Measurements from ENCODE around the gene DCTD. TPM values are rescaled to one million over a fixed set of nuclear protein-coding genes. Genes with fewer than 3 reads are reported as not detected.

DCTD gene
- total and polyA plus RNA-seq, 2 experiments from 2014 or later = 133 to 170 TPM

- no peak overlapping the region for H3K4me2 ChIP-seq (ENCODE audit: unreplicated experiment)
- no peak for DNase-seq
- H3K9me3 ChIP-seq (ENCODE audit: low read depth) = no peaks in the 10 kb centered on the region
- in situ Hi-C loops (cut with MboI) = no loop called here
- no peak overlapping the region for H3K27ac ChIP-seq
- no peak overlapping the region for H3K9ac ChIP-seq
- no peak for TF ChIP-seq EZH2 (IDR thresholded peaks at IDR 0.05; ENCODE audit: insufficient read depth, poor library complexity, severe bottlenecking)
- TF ChIP-seq EZH2phosphoT487 (IDR thresholded peaks at IDR 0.05; ENCODE audit: insufficient read depth, low read depth) = no peak
- no peak overlapping the region for H3K4me3 ChIP-seq
- 93 to 97% methylated on average over 9 of the region's 9 CpGs for WGBS, 2 experiments (ENCODE audit: low coverage in 1 of 2, low lambda C conversion rate in 2 of 2, missing lambda C conversion rate in 2 of 2)
- H3K79me2 ChIP-seq (ENCODE audit: insufficient read depth) = 0 out of 2 replicates have a peak, but pooled peaks cover 5% of the 10 kb centered on the region
- H3K27me3 ChIP-seq (replicated peaks; ENCODE audit: insufficient read depth) = no peaks in the 10 kb centered on the region
- no peaks in the 10 kb centered on the region for H3K9me2 ChIP-seq (ENCODE audit: insufficient read depth)
- H3K36me3 ChIP-seq (ENCODE audit: low read depth) = peaks cover 67% of the 10 kb centered on the region
- H2AFZ ChIP-seq = no peak overlapping the region
- H3K4me1 ChIP-seq (ENCODE audit: insufficient read depth) = no peaks in the 10 kb centered on the region
- H3F3A ChIP-seq (ENCODE audit: insufficient read depth) = 0 out of 2 replicates have a peak, but pooled peaks cover 7% of the 10 kb centered on the region
- no peaks in the 10 kb centered on the region for H4K20me1 ChIP-seq (ENCODE audit: insufficient read depth)
Observed at GRCh38 chr4:182886768-182887167, 30.4 kb downstream of the DCTD start.

- no peak for TF ChIP-seq EZH2 (IDR thresholded peaks at IDR 0.05; ENCODE audit: insufficient read depth, poor library complexity, severe bottlenecking)
- no peak for TF ChIP-seq EZH2phosphoT487 (IDR thresholded peaks at IDR 0.05; ENCODE audit: insufficient read depth, low read depth)
- Histone ChIP-seq H3K4me1 (ENCODE audit: insufficient read depth) (no peaks in the 10 kb centered on the region), H3K79me2 (ENCODE audit: insufficient read depth) (0 out of 2 replicates have a peak, but pooled peaks cover 5% of the 10 kb centered on the region), H3K27ac (no peak overlapping the region), H3K4me2 (ENCODE audit: unreplicated experiment) (no peak overlapping the region), H3K9me3 (ENCODE audit: low read depth) (no peaks in the 10 kb centered on the region), H2AFZ (no peak overlapping the region), H3F3A (ENCODE audit: insufficient read depth) (0 out of 2 replicates have a peak, but pooled peaks cover 7% of the 10 kb centered on the region), H3K36me3 (ENCODE audit: low read depth) (peaks cover 61% of the 10 kb centered on the region), H3K9me2 (ENCODE audit: insufficient read depth) (no peaks in the 10 kb centered on the region), H4K20me1 (ENCODE audit: insufficient read depth) (no peaks in the 10 kb centered on the region), H3K9ac (no peak overlapping the region), H3K4me3 (no peak overlapping the region), H3K27me3 (replicated peaks; ENCODE audit: insufficient read depth) (no peaks in the 10 kb centered on the region)
- WGBS, 2 experiments (ENCODE audit: low coverage in 1 of 2, low lambda C conversion rate in 2 of 2, missing lambda C conversion rate in 2 of 2) = 74 to 75% methylated on average over 6 of the region's 6 CpGs
- in situ Hi-C loops (cut with MboI) = no loop called here
- DNase-seq = no peak
Observed at GRCh38 chr4:182886205-182886604, 31.0 kb downstream of the DCTD start.

GRCh38 chr4:182885738-182886077, 31.5 kb downstream of the DCTD start:
- no peak overlapping the region for H3K4me3 ChIP-seq
- no peak overlapping the region for H3K9ac ChIP-seq
- H3K9me2 ChIP-seq (ENCODE audit: insufficient read depth) = no peaks in the 10 kb centered on the region
- H3K79me2 ChIP-seq (ENCODE audit: insufficient read depth) = 0 out of 2 replicates have a peak, but pooled peaks cover under 1% of the 10 kb centered on the region
- in situ Hi-C loops (cut with MboI) = no loop called here
- 0 out of 2 replicates have a peak, but pooled peaks cover 7% of the 10 kb centered on the region for H3F3A ChIP-seq (ENCODE audit: insufficient read depth)
- no peaks in the 10 kb centered on the region for H3K9me3 ChIP-seq (ENCODE audit: low read depth)
- H3K27me3 ChIP-seq (replicated peaks; ENCODE audit: insufficient read depth) = no peaks in the 10 kb centered on the region
- no peaks in the 10 kb centered on the region for H3K4me1 ChIP-seq (ENCODE audit: insufficient read depth)
- no peak overlapping the region for H3K27ac ChIP-seq
- no peaks in the 10 kb centered on the region for H4K20me1 ChIP-seq (ENCODE audit: insufficient read depth)
- H3K36me3 ChIP-seq (ENCODE audit: low read depth) = peaks cover 57% of the 10 kb centered on the region
- 22 to 25% methylated on average over 3 of the region's 3 CpGs for WGBS, 2 experiments (ENCODE audit: low coverage in 1 of 2, low lambda C conversion rate in 2 of 2, missing lambda C conversion rate in 2 of 2)
- no peak for TF ChIP-seq EZH2phosphoT487 (IDR thresholded peaks at IDR 0.05; ENCODE audit: insufficient read depth, low read depth)
- no peak for TF ChIP-seq EZH2 (IDR thresholded peaks at IDR 0.05; ENCODE audit: insufficient read depth, poor library complexity, severe bottlenecking)
- H2AFZ ChIP-seq = no peak overlapping the region
- no peak overlapping the region for H3K4me2 ChIP-seq (ENCODE audit: unreplicated experiment)
- DNase-seq = no peak

- Histone ChIP-seq H3K9ac (no peak overlapping the region), H3K27ac (no peak overlapping the region), H3K4me3 (no peak overlapping the region), H3K36me3 (ENCODE audit: low read depth) (peaks cover 52% of the 10 kb centered on the region), H3K27me3 (replicated peaks; ENCODE audit: insufficient read depth) (no peaks in the 10 kb centered on the region), H4K20me1 (ENCODE audit: insufficient read depth) (no peaks in the 10 kb centered on the region), H3F3A (ENCODE audit: insufficient read depth) (0 out of 2 replicates have a peak, but pooled peaks cover 7% of the 10 kb centered on the region), H3K4me2 (ENCODE audit: unreplicated experiment) (no peak overlapping the region), H3K79me2 (ENCODE audit: insufficient read depth) (no peaks in the 10 kb centered on the region), H3K4me1 (ENCODE audit: insufficient read depth) (no peaks in the 10 kb centered on the region), H3K9me3 (ENCODE audit: low read depth) (no peaks in the 10 kb centered on the region), H2AFZ (no peak overlapping the region), H3K9me2 (ENCODE audit: insufficient read depth) (no peaks in the 10 kb centered on the region)
- DNase-seq = no peak
- in situ Hi-C loops (cut with MboI) = no loop called here
- 94% methylated on average over 3 of the region's 3 CpGs for WGBS, 2 experiments (ENCODE audit: low coverage in 1 of 2, low lambda C conversion rate in 2 of 2, missing lambda C conversion rate in 2 of 2)
- TF ChIP-seq EZH2phosphoT487 (IDR thresholded peaks at IDR 0.05; ENCODE audit: insufficient read depth, low read depth) (no peak), EZH2 (IDR thresholded peaks at IDR 0.05; ENCODE audit: insufficient read depth, poor library complexity, severe bottlenecking) (no peak)
Observed at GRCh38 chr4:182885022-182885737, 32.0 kb downstream of the DCTD start.
